ENCODE measurements around the gene C11orf16.
"Not testable (repeated sequence)": the region's sequence is repeated elsewhere in the genome, so short reads cannot be mapped to it uniquely, and the experiment has no call there.

Gene C11orf16
- 0 to 0.07 (median 0) reads per million in 9 experiments for total RNA-seq

DNA sequence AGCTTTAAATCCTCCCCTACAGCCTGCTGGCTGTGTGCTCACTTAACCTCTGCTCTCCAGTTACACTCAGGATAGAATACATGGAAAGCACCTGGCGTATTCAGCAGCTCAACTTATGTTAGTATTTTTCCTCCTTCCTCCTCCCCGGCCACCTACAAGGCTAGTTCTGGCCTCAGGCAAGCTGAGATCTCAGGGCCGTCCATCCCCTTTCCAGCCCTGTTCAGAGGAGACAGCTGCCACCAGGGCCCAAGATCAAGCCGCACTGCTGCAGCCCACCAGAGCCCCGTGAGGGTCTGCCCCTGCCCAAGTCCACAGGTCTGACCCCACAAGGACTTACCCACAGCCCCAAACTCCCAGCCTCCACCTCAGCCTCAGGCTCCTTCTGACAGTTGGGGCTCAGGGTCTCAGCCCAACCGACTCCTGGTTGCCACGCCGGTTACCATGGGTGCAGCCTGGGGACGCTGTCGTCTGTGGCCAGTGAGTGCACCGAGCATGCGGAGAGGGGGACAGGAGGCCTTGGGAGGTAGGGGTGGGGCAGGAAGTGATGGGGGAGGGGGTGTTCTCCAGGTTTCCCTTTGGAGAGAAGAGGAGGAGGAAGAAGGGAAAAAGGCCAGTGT lies at the start of gene C11orf16:
Gene C11orf16, minus strand, starts transcription at position 384 of the 617 bp plus-strand sequence. CDS start 639 bp downstream, outside the sequence.
- Mint-ChIP-seq H3K27ac (peak within 1 kb of the TSS in 1 of 2 donors; percentile 29), H3K36me3 (ENCODE audit: insufficient read depth) (no peaks in the 10 kb centered on the region), H3K9me3 (no peaks in the 10 kb centered on the region), H3K4me1 (ENCODE audit: low read depth in 2 of 2) (peaks cover 0 to 3% of the 10 kb centered on the region in 2 donors), H3K4me3 (no peak within 1 kb of the TSS), H3K27me3 (peaks cover 6 to 18% of the 10 kb centered on the region in 2 donors)
- DNase-seq (no peak), ATAC-seq (replicated peaks) (no peak)

- DNase-seq (no peak), ATAC-seq (replicated peaks) (no peak)
- Mint-ChIP-seq H3K27me3 (no peaks in the 10 kb centered on the region), H3K9me3 (no peaks in the 10 kb centered on the region), H3K4me3 (no peak overlapping the region), H3K27ac (no peak overlapping the region), H3K36me3 (ENCODE audit: insufficient read depth) (no peaks in the 10 kb centered on the region), H3K4me1 (ENCODE audit: low read depth in 2 of 2) (no peaks in the 10 kb centered on the region)
Observed at GRCh38 chr11:8980485-8980884, 47.7 kb upstream of the C11orf16 start.

DNA sequence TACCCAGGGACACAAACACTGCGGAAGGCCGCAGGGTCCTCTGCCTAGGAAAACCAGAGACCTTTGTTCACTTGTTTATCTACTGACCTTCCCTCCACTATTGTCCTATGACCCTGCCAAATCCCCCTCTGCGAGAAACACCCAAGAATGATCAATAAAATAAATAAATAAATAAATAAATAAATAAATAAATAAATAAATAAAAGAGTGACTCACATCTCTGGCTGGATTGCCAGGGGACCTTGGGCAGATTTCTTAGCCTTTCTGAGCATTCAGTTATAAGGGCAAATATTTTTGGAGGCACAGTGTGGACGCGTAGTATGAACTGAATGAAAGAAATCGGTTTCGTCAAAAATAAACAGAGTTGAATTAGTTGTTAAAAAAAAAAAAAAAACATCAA lies 46.6 kb upstream of the C11orf16 start:
- H3K27me3 Mint-ChIP-seq; H3K36me3 Mint-ChIP-seq (ENCODE audit: insufficient read depth); H3K4me1 Mint-ChIP-seq (ENCODE audit: low read depth in 2 of 2): not testable (repeated sequence)

DNA sequence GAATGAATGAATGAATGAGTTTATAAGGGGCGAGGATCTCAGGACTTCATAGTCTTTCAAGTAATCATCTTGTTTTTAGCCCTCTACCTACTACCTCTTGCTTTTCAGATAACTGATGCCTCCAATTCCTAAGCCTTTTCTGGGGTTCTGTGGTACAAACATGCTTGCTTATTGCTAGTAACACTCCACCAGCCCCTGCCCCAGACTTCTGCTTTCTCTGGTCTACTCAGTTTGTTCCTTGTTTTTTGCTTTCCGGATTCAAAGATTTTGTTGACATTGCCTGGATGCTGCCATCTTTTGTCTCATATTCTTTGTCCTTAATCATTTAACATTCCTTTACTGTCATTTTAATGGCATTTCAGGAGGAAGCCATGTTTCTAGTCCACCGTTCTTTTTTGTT lies 40.4 kb upstream of the C11orf16 start:
- Mint-ChIP-seq H3K27me3 (no peaks in the 10 kb centered on the region), H3K27ac (peak overlapping the region in 1 of 2 donors; percentile 16), H3K36me3 (ENCODE audit: insufficient read depth) (no peaks in the 10 kb centered on the region), H3K4me1 (ENCODE audit: low read depth in 2 of 2) (no peaks in the 10 kb centered on the region), H3K4me3 (no peak overlapping the region), H3K9me3 (no peaks in the 10 kb centered on the region)
- ATAC-seq (replicated peaks) (no peak), DNase-seq (no peak)

More for the DNA sequence above, 46.6 kb upstream of the C11orf16 start:
- not testable (repeated sequence) for H3K27ac Mint-ChIP-seq; H3K4me3 Mint-ChIP-seq; H3K9me3 Mint-ChIP-seq; ATAC-seq (replicated peaks); DNase-seq

DNA sequence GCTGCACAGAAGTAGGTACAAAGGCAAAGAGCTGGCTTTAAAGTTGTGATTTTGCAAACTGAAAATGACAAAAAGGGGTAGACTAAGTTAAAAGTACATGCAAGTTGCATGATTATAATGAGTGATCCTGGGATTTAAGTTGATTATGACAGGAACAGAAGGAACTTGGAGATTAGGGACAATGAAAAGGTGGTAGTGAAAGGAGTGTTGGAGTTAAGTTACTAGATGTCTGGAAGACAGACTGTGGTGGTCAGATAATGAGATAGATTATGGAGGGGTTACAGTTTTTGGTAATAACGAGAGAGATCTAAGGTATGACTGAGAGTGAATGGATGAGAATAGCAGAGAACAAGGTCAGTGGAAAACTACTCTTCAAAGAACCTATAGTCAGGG lies 39.2 kb upstream of the C11orf16 start:
- H3K27ac Mint-ChIP-seq, result no peak overlapping the region
- DNase-seq (no peak), ATAC-seq (replicated peaks) (no peak)
- no peaks in the 10 kb centered on the region for H3K4me1 Mint-ChIP-seq (ENCODE audit: low read depth in 2 of 2)
- no peaks in the 10 kb centered on the region for H3K36me3 Mint-ChIP-seq (ENCODE audit: insufficient read depth)
- H3K27me3 Mint-ChIP-seq, result no peaks in the 10 kb centered on the region
- no peak overlapping the region for H3K4me3 Mint-ChIP-seq
- H3K9me3 Mint-ChIP-seq, result no peaks in the 10 kb centered on the region

- H3K9me3 Mint-ChIP-seq, result no peaks in the 10 kb centered on the region
- ATAC-seq (replicated peaks) (no peak), DNase-seq (no peak)
- H3K27ac Mint-ChIP-seq, result no peak overlapping the region
- no peaks in the 10 kb centered on the region for H3K4me1 Mint-ChIP-seq (ENCODE audit: low read depth in 2 of 2)
- no peak overlapping the region for H3K4me3 Mint-ChIP-seq
- H3K27me3 Mint-ChIP-seq, result no peaks in the 10 kb centered on the region
- no peaks in the 10 kb centered on the region for H3K36me3 Mint-ChIP-seq (ENCODE audit: insufficient read depth)
Observed at GRCh38 chr11:8971196-8971923, 38.6 kb upstream of the C11orf16 start.

DNA sequence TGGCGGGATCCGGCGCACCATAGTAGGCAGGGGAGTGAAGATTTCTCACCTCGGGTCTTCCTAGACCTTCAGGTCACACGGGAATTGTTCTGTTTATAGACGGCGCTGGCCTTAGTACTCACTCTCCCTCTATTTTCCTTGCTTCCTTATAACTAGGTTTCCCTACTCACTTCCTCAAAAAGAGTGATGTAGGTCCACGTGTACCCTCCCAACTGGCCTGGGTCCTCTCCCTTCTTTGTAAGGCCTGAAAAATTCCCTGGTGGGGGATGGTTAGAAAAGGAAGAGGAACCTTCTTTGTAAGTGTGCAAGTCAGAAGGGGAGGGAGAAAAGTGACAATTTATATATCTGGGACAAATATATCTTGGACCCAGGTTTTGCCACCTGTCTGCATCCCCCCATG lies 34.4 kb upstream of the C11orf16 start:
- DNase-seq (no peak), ATAC-seq (replicated peaks) (no peak)
- H3K9me3 Mint-ChIP-seq, result no peaks in the 10 kb centered on the region

GRCh38 chr11:8964324-8965320 lies 31.9 kb upstream of the C11orf16 start, which contains the start of gene TMEM9B:
Gene TMEM9B, minus strand, starts transcription at chr11:8964442. Its CDS starts 129 bp downstream, at chr11:8964313.
- Mint-ChIP-seq H3K27ac (peak within 1 kb of the TSS; percentile 96), H3K4me1 (ENCODE audit: low read depth in 2 of 2) (peaks cover 18 to 29% of the 10 kb centered on the region in 2 donors), H3K27me3 (no peaks in the 10 kb centered on the region), H3K4me3 (peak within 1 kb of the TSS; percentile 90 to 95), H3K36me3 (ENCODE audit: insufficient read depth) (peaks cover 6% of the 10 kb centered on the region), H3K9me3 (no peaks in the 10 kb centered on the region)
- DNase-seq, result peak; percentile 60
- ATAC-seq (replicated peaks), result peak; percentile 78

More for the DNA sequence above, 34.4 kb upstream of the C11orf16 start:
- Mint-ChIP-seq H3K4me3 (no peak overlapping the region), H3K27me3 (no peaks in the 10 kb centered on the region), H3K27ac (no peak overlapping the region), H3K36me3 (ENCODE audit: insufficient read depth) (peaks cover 6% of the 10 kb centered on the region), H3K4me1 (ENCODE audit: low read depth in 2 of 2) (peaks cover 13 to 24% of the 10 kb centered on the region in 2 donors)

DNA sequence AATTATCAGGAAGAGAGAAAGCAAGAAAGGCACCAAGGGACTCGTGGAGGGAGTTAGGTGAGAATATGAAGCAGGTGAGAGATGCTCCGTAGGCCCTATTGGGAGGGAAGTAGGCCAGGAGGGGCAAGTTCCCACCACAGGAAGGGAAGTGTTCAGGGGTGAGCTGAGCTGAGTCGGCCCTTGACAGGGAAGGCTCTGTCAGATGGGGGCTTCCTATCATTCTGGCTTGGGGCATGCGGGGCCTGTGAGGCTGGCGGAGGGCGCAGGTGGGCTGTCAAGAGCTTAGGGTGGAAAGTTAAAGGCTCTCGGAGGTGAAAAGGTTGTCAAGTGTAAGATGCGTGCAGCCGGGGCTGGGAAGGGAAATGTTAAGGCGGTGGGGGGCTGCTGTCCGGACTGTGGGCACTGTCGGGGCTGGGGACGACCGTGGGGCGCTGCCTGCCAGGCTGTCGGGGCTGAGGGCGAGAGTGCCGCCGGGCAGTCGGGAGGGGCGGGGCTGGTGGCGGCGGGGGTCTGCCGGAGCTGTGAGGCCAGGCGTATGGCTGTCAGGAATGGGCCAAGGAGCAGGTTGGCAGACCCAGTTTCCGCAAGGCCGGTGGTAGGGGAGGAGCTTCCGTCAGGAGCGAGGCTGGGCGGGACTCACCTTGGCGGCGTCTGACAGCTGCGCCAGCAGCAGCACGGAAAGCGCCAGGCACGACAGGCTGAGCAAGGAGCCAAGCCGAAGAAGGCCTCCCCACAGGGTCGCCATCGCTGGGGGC lies 31.0 kb upstream of the C11orf16 start:
- Mint-ChIP-seq H3K4me1 (ENCODE audit: low read depth in 2 of 2) (peaks cover 18 to 29% of the 10 kb centered on the region in 2 donors), H3K9me3 (no peaks in the 10 kb centered on the region), H3K27me3 (no peaks in the 10 kb centered on the region), H3K36me3 (ENCODE audit: insufficient read depth) (peaks cover 10% of the 10 kb centered on the region), H3K4me3 (peak overlapping the region; percentile 90 to 95), H3K27ac (peak overlapping the region; percentile 96)
- peak; percentile 62 to 67 (median 65) for DNase-seq
- ATAC-seq (replicated peaks), result peak; percentile 74

DNA sequence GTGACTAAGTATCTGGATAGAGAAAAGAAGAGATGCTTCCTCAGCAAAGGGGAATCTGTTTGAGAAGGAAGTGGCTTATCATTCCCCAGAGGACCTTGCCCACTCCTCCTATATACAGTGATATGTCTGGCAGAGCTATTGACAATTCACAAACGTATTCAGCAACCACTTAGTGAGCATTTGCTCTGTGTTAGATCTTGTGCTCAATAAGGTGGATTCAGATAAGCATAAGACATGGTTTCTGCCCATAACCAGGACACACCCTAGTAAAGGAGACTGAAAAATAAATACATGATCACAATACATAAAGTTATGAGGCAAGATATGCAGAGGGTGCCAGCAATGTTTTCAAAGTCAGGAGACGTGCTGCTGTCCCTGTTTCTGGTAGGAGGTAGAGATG lies 30.1 kb upstream of the C11orf16 start:
- peaks cover 10% of the 10 kb centered on the region for H3K36me3 Mint-ChIP-seq (ENCODE audit: insufficient read depth)
- H3K27me3 Mint-ChIP-seq, result no peaks in the 10 kb centered on the region
- peaks cover 18 to 29% of the 10 kb centered on the region in 2 donors for H3K4me1 Mint-ChIP-seq (ENCODE audit: low read depth in 2 of 2)
- ATAC-seq (replicated peaks), result no peak
- no peak for DNase-seq
- peak overlapping the region; percentile 96 for H3K27ac Mint-ChIP-seq
- no peaks in the 10 kb centered on the region for H3K9me3 Mint-ChIP-seq
- H3K4me3 Mint-ChIP-seq, result peak overlapping the region; percentile 90 to 95

- Mint-ChIP-seq H3K36me3 (ENCODE audit: insufficient read depth) (peaks cover 15% of the 10 kb centered on the region), H3K4me3 (no peak overlapping the region), H3K4me1 (ENCODE audit: low read depth in 2 of 2) (peaks cover 21 to 34% of the 10 kb centered on the region in 2 donors), H3K9me3 (no peaks in the 10 kb centered on the region), H3K27ac (peak overlapping the region; percentile 64 to 71), H3K27me3 (no peaks in the 10 kb centered on the region)
- DNase-seq, result no peak
- ATAC-seq (replicated peaks), result no peak
Observed at GRCh38 chr11:8961401-8961800, 28.7 kb upstream of the C11orf16 start.

- peak; percentile 5 to 12 (median 8) for DNase-seq
- Mint-ChIP-seq H3K9me3 (no peaks in the 10 kb centered on the region), H3K4me3 (no peak overlapping the region), H3K4me1 (ENCODE audit: low read depth in 2 of 2) (peaks cover 23 to 24% of the 10 kb centered on the region in 2 donors), H3K36me3 (ENCODE audit: insufficient read depth) (peaks cover 28% of the 10 kb centered on the region), H3K27ac (no peak overlapping the region), H3K27me3 (no peaks in the 10 kb centered on the region)
- no peak for ATAC-seq (replicated peaks)
Observed at GRCh38 chr11:8959546-8960166, 26.9 kb upstream of the C11orf16 start.

Data from effector memory CD8-positive, alpha-beta T cell (primary cell).